Measurements from ENCODE around the gene GATA3.

GATA3 gene

GRCh38 chr10:8065651-8066050 lies 11.2 kb downstream of the GATA3 start:
- no peak for DNase-seq
- H3K9me2 ChIP-seq (replicated peaks; ENCODE audit: insufficient read depth, low read length): no peaks in the 10 kb centered on the region
- H2AFZ ChIP-seq (ENCODE audit: low read length): no peak overlapping the region
- no peaks in the 10 kb centered on the region for H3K27me3 ChIP-seq (replicated peaks; ENCODE audit: insufficient read depth, low read length)
- no peaks in the 10 kb centered on the region for H3K4me1 ChIP-seq (ENCODE audit: low read length)
- H3K4me2 ChIP-seq (ENCODE audit: low read depth, low read length): no peak overlapping the region
- no peaks in the 10 kb centered on the region for H3K79me2 ChIP-seq (ENCODE audit: low read length)
- H3K36me3 ChIP-seq (replicated peaks; ENCODE audit: insufficient read depth, low read length): no peaks in the 10 kb centered on the region
- TF ChIP-seq CTCF (IDR thresholded peaks at IDR 0.05; ENCODE audit: low read length) (no peak), EZH2phosphoT487 (IDR thresholded peaks at IDR 0.05; ENCODE audit: low read length) (no peak), EZH2 (optimal IDR thresholded peaks at IDR 0.05; ENCODE audit: low read depth, low read length) (no peak)
- no peak overlapping the region for H3K4me3 ChIP-seq (ENCODE audit: low read length)
- no peak overlapping the region for H3K9ac ChIP-seq (ENCODE audit: low read length)
- no peaks in the 10 kb centered on the region for H3K9me3 ChIP-seq (replicated peaks; ENCODE audit: insufficient read depth, low read length)
- H3F3A ChIP-seq (ENCODE audit: insufficient read depth, low read length): no peaks in the 10 kb centered on the region
- no peaks in the 10 kb centered on the region for H4K20me1 ChIP-seq (ENCODE audit: insufficient read depth, low read length)
- no peak overlapping the region for H3K27ac ChIP-seq (ENCODE audit: low read length)

GRCh38 chr10:8066124-8066523 lies 11.6 kb downstream of the GATA3 start:
- H3K36me3 ChIP-seq (replicated peaks; ENCODE audit: insufficient read depth, low read length): no peaks in the 10 kb centered on the region
- no peak overlapping the region for H2AFZ ChIP-seq (ENCODE audit: low read length)
- no peaks in the 10 kb centered on the region for H3K9me2 ChIP-seq (replicated peaks; ENCODE audit: insufficient read depth, low read length)
- no peak overlapping the region for H3K4me2 ChIP-seq (ENCODE audit: low read depth, low read length)
- no peak overlapping the region for H3K9ac ChIP-seq (ENCODE audit: low read length)
- no peaks in the 10 kb centered on the region for H3F3A ChIP-seq (ENCODE audit: insufficient read depth, low read length)
- H3K9me3 ChIP-seq (replicated peaks; ENCODE audit: insufficient read depth, low read length): no peaks in the 10 kb centered on the region
- H4K20me1 ChIP-seq (ENCODE audit: insufficient read depth, low read length): no peaks in the 10 kb centered on the region
- H3K4me1 ChIP-seq (ENCODE audit: low read length): no peaks in the 10 kb centered on the region
- no peak overlapping the region for H3K27ac ChIP-seq (ENCODE audit: low read length)
- no peak overlapping the region for H3K4me3 ChIP-seq (ENCODE audit: low read length)
- no peaks in the 10 kb centered on the region for H3K79me2 ChIP-seq (ENCODE audit: low read length)
- DNase-seq: no peak
- H3K27me3 ChIP-seq (replicated peaks; ENCODE audit: insufficient read depth, low read length): no peaks in the 10 kb centered on the region
- TF ChIP-seq CTCF (IDR thresholded peaks at IDR 0.05; ENCODE audit: low read length): no peak
- TF ChIP-seq EZH2 (optimal IDR thresholded peaks at IDR 0.05; ENCODE audit: low read depth, low read length): no peak
- no peak for TF ChIP-seq EZH2phosphoT487 (IDR thresholded peaks at IDR 0.05; ENCODE audit: low read length)

GRCh38 chr10:8066797-8067196 lies 12.3 kb downstream of the GATA3 start:
- no peaks in the 10 kb centered on the region for H3K79me2 ChIP-seq (ENCODE audit: low read length)
- H3K9me2 ChIP-seq (replicated peaks; ENCODE audit: insufficient read depth, low read length): no peaks in the 10 kb centered on the region
- H4K20me1 ChIP-seq (ENCODE audit: insufficient read depth, low read length): no peaks in the 10 kb centered on the region
- H3K4me2 ChIP-seq (ENCODE audit: low read depth, low read length): no peak overlapping the region
- DNase-seq: no peak
- H3K36me3 ChIP-seq (replicated peaks; ENCODE audit: insufficient read depth, low read length): no peaks in the 10 kb centered on the region
- H2AFZ ChIP-seq (ENCODE audit: low read length): no peak overlapping the region
- TF ChIP-seq EZH2phosphoT487 (IDR thresholded peaks at IDR 0.05; ENCODE audit: low read length): no peak
- no peak for TF ChIP-seq CTCF (IDR thresholded peaks at IDR 0.05; ENCODE audit: low read length)
- H3K9me3 ChIP-seq (replicated peaks; ENCODE audit: insufficient read depth, low read length): no peaks in the 10 kb centered on the region
- no peaks in the 10 kb centered on the region for H3F3A ChIP-seq (ENCODE audit: insufficient read depth, low read length)
- H3K27ac ChIP-seq (ENCODE audit: low read length): no peak overlapping the region
- no peaks in the 10 kb centered on the region for H3K27me3 ChIP-seq (replicated peaks; ENCODE audit: insufficient read depth, low read length)
- no peaks in the 10 kb centered on the region for H3K4me1 ChIP-seq (ENCODE audit: low read length)
- H3K9ac ChIP-seq (ENCODE audit: low read length): no peak overlapping the region
- H3K4me3 ChIP-seq (ENCODE audit: low read length): no peak overlapping the region

All from MM.1S (cell line).